HepG2 (cell line): ENCODE data around the gene DPEP3. TPM values are rescaled to one million over a fixed set of nuclear protein-coding genes. Genes with fewer than 3 reads are reported as not detected.

Experiments
- DPF2 ChIP-seq: sonication (generic); formaldehyde crosslinking; IDR thresholded peaks from 2 replicates; pipeline ENCODE4 v1.4.0; 2020; ENCODE audit warnings: mild to moderate bottlenecking, low read depth, missing genetic modification reagents, borderline replicate concordance
- EEA1 ChIP-seq: sonication (generic); formaldehyde crosslinking; IDR thresholded peaks from 2 replicates; pipeline ENCODE4 v1.5.1; 2020; ENCODE audit warnings: mild to moderate bottlenecking, missing genetic modification reagents, borderline replicate concordance
- EZH2 ChIP-seq: conservative IDR thresholded peaks from 2 replicates; pipeline ENCODE4 v1.6.1; 2012; ENCODE audit warnings: mild to moderate bottlenecking, low read depth, low read length, moderate library complexity
- HDAC2 ChIP-seq: sonication (generic); formaldehyde crosslinking; IDR thresholded peaks from 2 replicates; pipeline ENCODE4 v1.4.0; 2020; ENCODE audit warnings: missing genetic modification reagents
- IKZF4 ChIP-seq: sonication (generic); formaldehyde crosslinking; IDR thresholded peaks from 2 replicates; pipeline ENCODE4 v1.5.1; 2020; ENCODE audit warnings: borderline replicate concordance, mild to moderate bottlenecking, low read depth, missing genetic modification reagents; ENCODE audit errors: not compliant biosample characterization
- KAT7 ChIP-seq: IDR thresholded peaks from 2 replicates; pipeline ENCODE4 v1.6.1; 2018; ENCODE audit warnings: borderline replicate concordance, missing compliant biosample characterization
- NAIF1 ChIP-seq: sonication (generic); formaldehyde crosslinking; IDR thresholded peaks from 2 replicates; pipeline ENCODE4 v1.5.0; 2020; ENCODE audit warnings: mild to moderate bottlenecking, missing genetic modification reagents, borderline replicate concordance
- NFKB2 ChIP-seq: sonication (generic); formaldehyde crosslinking; IDR thresholded peaks from 2 replicates; pipeline ENCODE4 v1.4.0; 2020; ENCODE audit warnings: missing genetic modification reagents, borderline replicate concordance
- TARDBP ChIP-seq: sonication (generic); formaldehyde crosslinking; IDR thresholded peaks from 2 replicates; pipeline ENCODE4 v1.8.0; 2022; ENCODE audit warnings: mild to moderate bottlenecking, missing genetic modification reagents
- ZNF44 ChIP-seq: sonication (generic); formaldehyde crosslinking; IDR thresholded peaks from 2 replicates; pipeline ENCODE4 v1.5.1; 2020; ENCODE audit warnings: mild to moderate bottlenecking, missing genetic modification reagents
- ZNF589 ChIP-seq: sonication (generic); formaldehyde crosslinking; conservative IDR thresholded peaks from 2 replicates; pipeline ENCODE4 v1.8.0; 2022; ENCODE audit warnings: mild to moderate bottlenecking, moderate library complexity, missing genetic modification reagents
- ZNF614 ChIP-seq: IDR thresholded peaks from 2 replicates; pipeline ENCODE4 v1.6.1; 2018; ENCODE audit warnings: missing biosample characterization, missing genetic modification reagents, inconsistent platforms, borderline replicate concordance
- ZNF790 ChIP-seq: sonication (generic); formaldehyde crosslinking; IDR thresholded peaks from 2 replicates; pipeline ENCODE4 v1.8.0; 2022; ENCODE audit warnings: missing genetic modification reagents, mild to moderate bottlenecking, borderline replicate concordance
- polyA plus RNA-seq, 8 experiments: library from polyadenylated mRNA; depleted of rRNA in 3 of 8; stranded (reverse) in 7 of 8; unstranded in 1 of 8; fragments of >200 nt; fragmentation: Illumina TruSeq in 4 of 8; extraction: Trizol in 4 of 8; gene quantifications; 2 replicates each; pipeline versions ENCODE4 v1.2.1 to v1.2.3, GENCODE V29; 2011 to 2016; ENCODE audit warnings: low read depth in 4 of 8, missing spikeins in 1 of 8, mixed read lengths in 1 of 8; ENCODE audit not compliant: insufficient read depth in 1 of 8
- total RNA-seq, 5 experiments: library from RNA; depleted of rRNA; stranded (reverse); fragments of >200 nt; fragmentation: Illumina TruSeq; extraction: Trizol; gene quantifications; 2 replicates each; pipeline ENCODE4 v1.2.3, GENCODE V29; 2016; ENCODE audit warnings: low read depth in 1 of 5
- TF ChIP-seq, protein P1 (sequence below): IDR thresholded peaks from 2 replicates; pipeline ENCODE4 v1.6.1; 2016; ENCODE audit warnings: low read depth
- TF ChIP-seq, protein P2 (sequence below): sonication (generic); formaldehyde crosslinking; IDR thresholded peaks from 2 replicates; pipeline ENCODE4 v1.5.1; 2020; ENCODE audit warnings: mild to moderate bottlenecking, missing genetic modification reagents
- TF ChIP-seq, protein P3 (sequence below): sonication (generic); formaldehyde crosslinking; IDR thresholded peaks from 2 replicates; pipeline ENCODE4 v1.5.1; 2020; ENCODE audit warnings: missing genetic modification reagents, mild to moderate bottlenecking, borderline replicate concordance
- TF ChIP-seq, protein P4 (sequence below): sonication (generic); formaldehyde crosslinking; conservative IDR thresholded peaks from 2 replicates; pipeline ENCODE4 v1.4.0; 2020; ENCODE audit warnings: missing genetic modification reagents

DPEP3 gene
- total and polyA plus RNA-seq, 2 of the 13 experiments (the other 11 are each of a cell fraction or from before 2014, with no cell fraction given): not detected

DNA sequence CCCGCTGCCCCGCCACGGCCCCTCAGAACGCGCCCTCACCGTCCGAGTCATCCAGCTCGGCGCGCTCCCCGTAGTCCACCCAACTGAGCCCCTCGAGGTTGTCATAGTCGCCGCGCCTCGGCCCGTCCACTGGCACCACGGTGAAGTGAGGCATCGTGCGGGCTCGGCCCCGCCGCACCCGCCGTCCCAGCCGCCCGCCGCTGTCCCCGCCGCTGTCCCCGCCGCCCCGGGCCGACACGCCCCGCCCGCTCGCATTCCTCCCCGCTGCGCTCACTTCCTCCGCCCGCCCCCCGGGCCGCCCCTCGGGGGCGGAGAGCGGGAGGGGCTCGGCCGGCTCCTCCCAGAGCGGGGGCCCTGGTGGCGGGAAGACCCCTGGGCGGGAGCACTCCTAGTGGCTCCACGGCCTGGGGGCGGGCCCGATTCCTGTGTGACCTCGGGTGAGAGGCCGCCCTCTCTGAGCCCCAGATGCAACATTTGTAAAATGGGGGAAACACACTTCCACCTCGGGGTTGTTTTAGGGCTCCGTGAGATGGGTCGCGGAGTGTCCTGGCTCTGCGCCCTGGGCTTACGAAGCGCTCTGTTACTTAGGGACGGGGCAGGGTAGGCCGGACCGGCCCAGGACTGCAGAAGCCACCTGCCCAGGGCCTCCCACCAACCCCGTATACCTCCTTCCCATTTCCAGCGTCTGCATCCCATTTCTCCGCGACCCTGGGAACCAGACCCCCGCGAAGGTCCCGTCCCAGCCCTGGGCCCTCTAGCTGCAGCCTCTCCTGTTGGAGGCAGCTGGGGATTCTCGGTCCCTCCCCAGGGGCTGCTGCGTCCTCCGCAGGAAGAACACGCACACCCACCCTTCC, 11.7 kb downstream of the DPEP3 start, which contains the start of gene SLC12A4 (continued):
- TF ChIP-seq NFKB2 (CRISPR knock-in tag) (peak; percentile 35; the same call in 1 of the 2 replicates), EZH2 (no peak), ZNF44 (CRISPR knock-in tag) (peak; percentile 32; the same call in 1 of the 2 replicates), DPF2 (CRISPR knock-in tag) (0 out of 2 replicates have a peak, but pooled peaks have one; percentile 14), KAT7 (CRISPR knock-in tag) (peak; percentile 93), HDAC2 (peak; percentile 94), TARDBP (peak; percentile 98), IKZF4 (CRISPR knock-in tag) (peak; percentile 57), NAIF1 (CRISPR knock-in tag) (peak; percentile 90; the same call in 1 of the 2 replicates), ZNF614 (CRISPR knock-in tag) (peak; percentile 66; the same call in 1 of the 2 replicates), ZNF790 (CRISPR knock-in tag) (no peak; the same call in 1 of the 2 replicates), ZNF589 (CRISPR knock-in tag) (0 out of 2 replicates have a peak, but pooled peaks have one; percentile 7), EEA1 (CRISPR knock-in tag) (no peak; the same call in 1 of the 2 replicates)
- TF ChIP-seq, protein P1, sequence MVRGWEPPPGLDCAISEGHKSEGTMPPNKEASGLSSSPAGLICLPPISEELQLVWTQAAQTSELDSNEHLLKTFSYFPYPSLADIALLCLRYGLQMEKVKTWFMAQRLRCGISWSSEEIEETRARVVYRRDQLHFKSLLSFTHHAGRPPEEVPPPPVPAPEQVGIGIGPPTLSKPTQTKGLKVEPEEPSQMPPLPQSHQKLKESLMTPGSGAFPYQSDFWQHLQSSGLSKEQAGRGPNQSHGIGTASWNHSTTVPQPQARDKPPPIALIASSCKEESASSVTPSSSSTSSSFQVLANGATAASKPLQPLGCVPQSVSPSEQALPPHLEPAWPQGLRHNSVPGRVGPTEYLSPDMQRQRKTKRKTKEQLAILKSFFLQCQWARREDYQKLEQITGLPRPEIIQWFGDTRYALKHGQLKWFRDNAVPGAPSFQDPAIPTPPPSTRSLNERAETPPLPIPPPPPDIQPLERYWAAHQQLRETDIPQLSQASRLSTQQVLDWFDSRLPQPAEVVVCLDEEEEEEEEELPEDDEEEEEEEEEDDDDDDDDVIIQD: 0 out of 2 replicates have a peak, but pooled peaks have one; percentile 22
- TF ChIP-seq, protein P2, sequence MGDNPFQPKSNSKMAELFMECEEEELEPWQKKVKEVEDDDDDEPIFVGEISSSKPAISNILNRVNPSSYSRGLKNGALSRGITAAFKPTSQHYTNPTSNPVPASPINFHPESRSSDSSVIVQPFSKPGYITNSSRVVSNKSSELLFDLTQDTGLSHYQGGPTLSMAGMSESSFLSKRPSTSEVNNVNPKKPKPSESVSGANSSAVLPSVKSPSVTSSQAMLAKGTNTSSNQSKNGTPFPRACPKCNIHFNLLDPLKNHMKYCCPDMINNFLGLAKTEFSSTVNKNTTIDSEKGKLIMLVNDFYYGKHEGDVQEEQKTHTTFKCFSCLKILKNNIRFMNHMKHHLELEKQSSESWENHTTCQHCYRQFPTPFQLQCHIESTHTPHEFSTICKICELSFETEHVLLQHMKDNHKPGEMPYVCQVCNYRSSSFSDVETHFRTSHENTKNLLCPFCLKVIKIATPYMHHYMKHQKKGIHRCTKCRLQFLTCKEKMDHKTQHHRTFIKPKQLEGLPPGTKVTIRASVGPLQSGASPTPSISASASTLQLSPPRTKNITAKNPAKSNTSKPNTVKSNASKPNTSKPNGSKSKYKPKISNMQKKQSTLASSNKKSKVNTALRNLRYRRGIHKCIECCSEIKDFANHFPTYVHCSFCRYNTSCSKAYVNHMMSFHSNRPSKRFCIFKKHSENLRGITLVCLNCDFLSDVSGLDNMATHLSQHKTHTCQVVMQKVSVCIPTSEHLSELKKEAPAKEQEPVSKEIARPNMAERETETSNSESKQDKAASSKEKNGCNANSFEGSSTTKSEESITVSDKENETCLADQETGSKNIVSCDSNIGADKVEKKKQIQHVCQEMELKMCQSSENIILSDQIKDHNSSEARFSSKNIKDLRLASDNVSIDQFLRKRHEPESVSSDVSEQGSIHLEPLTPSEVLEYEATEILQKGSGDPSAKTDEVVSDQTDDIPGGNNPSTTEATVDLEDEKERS (CRISPR knock-in tag): peak; percentile 70
- TF ChIP-seq, protein P3, sequence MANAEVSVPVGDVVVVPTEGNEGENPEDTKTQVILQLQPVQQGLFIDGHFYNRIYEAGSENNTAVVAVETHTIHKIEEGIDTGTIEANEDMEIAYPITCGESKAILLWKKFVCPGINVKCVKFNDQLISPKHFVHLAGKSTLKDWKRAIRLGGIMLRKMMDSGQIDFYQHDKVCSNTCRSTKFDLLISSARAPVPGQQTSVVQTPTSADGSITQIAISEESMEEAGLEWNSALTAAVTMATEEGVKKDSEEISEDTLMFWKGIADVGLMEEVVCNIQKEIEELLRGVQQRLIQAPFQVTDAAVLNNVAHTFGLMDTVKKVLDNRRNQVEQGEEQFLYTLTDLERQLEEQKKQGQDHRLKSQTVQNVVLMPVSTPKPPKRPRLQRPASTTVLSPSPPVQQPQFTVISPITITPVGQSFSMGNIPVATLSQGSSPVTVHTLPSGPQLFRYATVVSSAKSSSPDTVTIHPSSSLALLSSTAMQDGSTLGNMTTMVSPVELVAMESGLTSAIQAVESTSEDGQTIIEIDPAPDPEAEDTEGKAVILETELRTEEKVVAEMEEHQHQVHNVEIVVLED (CRISPR knock-in tag): peak; percentile 62; the same call in 1 of the 2 replicates
- TF ChIP-seq, protein P4, sequence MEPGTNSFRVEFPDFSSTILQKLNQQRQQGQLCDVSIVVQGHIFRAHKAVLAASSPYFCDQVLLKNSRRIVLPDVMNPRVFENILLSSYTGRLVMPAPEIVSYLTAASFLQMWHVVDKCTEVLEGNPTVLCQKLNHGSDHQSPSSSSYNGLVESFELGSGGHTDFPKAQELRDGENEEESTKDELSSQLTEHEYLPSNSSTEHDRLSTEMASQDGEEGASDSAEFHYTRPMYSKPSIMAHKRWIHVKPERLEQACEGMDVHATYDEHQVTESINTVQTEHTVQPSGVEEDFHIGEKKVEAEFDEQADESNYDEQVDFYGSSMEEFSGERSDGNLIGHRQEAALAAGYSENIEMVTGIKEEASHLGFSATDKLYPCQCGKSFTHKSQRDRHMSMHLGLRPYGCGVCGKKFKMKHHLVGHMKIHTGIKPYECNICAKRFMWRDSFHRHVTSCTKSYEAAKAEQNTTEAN (CRISPR knock-in tag): 0 out of 2 replicates have a peak, but pooled peaks have one; percentile 15
